Measurements from ENCODE around the gene SLCO2B1.

Gene SLCO2B1

DNA sequence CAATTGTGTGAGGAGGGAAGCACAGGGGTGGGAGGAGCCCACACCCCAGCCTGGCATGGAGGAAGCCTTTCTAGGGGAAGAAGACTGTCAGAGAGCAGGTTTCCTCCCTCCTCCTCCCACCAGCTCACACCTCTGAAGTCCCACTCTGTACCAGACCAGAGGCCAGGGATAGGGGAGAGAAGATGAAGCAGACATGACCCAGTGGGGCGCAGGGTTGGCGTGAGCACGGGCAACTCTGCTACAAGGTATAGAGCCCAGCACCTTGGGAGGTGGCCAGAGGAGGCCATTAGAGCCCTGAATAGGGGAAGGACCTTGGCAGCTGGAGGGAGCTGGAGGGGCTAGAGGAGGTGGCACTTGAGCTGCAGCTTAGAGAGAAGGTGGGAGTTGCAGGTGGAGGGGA is 15.9 kb downstream of the SLCO2B1 start:
- in situ Hi-C loops (cut with MboI; ENCODE audit: low sequenced_read_pairs, unreplicated experiment) = no loop called here

DNA sequence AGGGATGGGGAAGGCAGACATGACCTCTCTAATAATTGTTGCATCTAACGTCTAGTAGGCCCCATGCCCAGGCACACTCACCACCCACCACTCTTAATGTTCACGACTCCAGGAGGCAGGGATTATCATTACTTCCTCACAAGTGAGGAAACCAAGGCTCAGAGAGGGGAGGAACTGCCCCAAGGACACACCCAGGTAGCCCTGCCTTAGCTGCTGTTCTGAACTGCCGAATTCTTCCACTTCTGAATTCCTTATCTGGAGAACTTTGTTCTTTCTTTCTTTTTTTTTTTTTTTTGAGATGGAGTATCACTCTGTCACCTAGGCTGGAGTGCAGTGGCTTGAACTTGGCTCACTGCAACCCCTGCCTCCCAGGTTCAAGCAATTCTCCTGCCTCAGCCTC is 16.7 kb downstream of the SLCO2B1 start:
- TF ChIP-seq, protein P1, sequence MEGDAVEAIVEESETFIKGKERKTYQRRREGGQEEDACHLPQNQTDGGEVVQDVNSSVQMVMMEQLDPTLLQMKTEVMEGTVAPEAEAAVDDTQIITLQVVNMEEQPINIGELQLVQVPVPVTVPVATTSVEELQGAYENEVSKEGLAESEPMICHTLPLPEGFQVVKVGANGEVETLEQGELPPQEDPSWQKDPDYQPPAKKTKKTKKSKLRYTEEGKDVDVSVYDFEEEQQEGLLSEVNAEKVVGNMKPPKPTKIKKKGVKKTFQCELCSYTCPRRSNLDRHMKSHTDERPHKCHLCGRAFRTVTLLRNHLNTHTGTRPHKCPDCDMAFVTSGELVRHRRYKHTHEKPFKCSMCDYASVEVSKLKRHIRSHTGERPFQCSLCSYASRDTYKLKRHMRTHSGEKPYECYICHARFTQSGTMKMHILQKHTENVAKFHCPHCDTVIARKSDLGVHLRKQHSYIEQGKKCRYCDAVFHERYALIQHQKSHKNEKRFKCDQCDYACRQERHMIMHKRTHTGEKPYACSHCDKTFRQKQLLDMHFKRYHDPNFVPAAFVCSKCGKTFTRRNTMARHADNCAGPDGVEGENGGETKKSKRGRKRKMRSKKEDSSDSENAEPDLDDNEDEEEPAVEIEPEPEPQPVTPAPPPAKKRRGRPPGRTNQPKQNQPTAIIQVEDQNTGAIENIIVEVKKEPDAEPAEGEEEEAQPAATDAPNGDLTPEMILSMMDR (IDR thresholded peaks at IDR 0.05; ENCODE audit: borderline replicate concordance, control extremely low read depth, extremely low read depth, insufficient read depth, missing control alignments) = no peak
- in situ Hi-C loops (cut with MboI; ENCODE audit: low sequenced_read_pairs, unreplicated experiment) = no loop called here
- DNase-seq (ENCODE audit: low spot score) = no peak

More for the DNA sequence above, 15.9 kb downstream of the SLCO2B1 start:
- TF ChIP-seq, protein P1 (IDR thresholded peaks at IDR 0.05; ENCODE audit: borderline replicate concordance, control extremely low read depth, extremely low read depth, insufficient read depth, missing control alignments) = no peak
- no peak for DNase-seq (ENCODE audit: low spot score)

GRCh38 chr11:75169101-75169885 is 18.4 kb downstream of the SLCO2B1 start:
- in situ Hi-C loops (cut with MboI; ENCODE audit: low sequenced_read_pairs, unreplicated experiment) = no loop called here
- no peak for DNase-seq (ENCODE audit: low spot score)
- TF ChIP-seq, protein P1 (IDR thresholded peaks at IDR 0.05; ENCODE audit: borderline replicate concordance, control extremely low read depth, extremely low read depth, insufficient read depth, missing control alignments) = no peak

DNA sequence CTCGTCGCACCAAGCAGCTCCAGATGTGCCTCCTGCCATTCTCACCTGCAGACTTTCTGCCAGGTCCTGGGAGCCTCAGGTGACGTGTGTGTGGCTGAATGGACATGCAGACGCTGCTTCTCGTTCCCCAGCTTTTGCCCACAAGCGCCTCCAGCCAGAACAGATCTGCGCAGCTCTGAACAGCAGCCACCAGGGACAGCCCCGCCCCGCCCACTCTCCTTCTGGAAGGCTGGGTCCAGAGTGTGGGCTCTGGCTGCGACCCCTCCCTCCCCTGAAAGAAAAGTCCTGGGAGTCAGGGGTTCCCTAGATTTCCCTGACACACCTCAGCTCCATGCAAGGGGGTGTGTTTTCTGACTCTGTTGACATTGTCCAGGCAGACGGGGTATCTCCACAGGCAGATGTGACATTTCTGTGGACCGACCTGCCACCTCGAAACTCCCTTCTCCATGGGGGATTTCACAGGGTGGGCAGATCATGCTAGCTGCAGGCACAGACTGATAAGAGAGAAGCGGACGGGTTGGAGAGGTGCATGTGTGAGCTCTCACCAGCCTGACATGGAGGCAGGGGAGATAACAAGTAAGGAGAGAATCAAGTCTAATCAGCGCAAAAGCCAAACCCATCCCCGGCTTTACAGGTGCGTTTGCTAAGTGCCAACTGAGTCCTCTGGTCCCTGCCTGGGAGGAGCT is 19.8 kb downstream of the SLCO2B1 start:
- TF ChIP-seq, protein P1 (IDR thresholded peaks at IDR 0.05; ENCODE audit: borderline replicate concordance, control extremely low read depth, extremely low read depth, insufficient read depth, missing control alignments) = no peak
- no peak for DNase-seq (ENCODE audit: low spot score)
- in situ Hi-C loops (cut with MboI; ENCODE audit: low sequenced_read_pairs, unreplicated experiment) = no loop called here

GRCh38 chr11:75173336-75173735 is 22.4 kb downstream of the SLCO2B1 start:
- no peak for DNase-seq (ENCODE audit: low spot score)
- in situ Hi-C loops (cut with MboI; ENCODE audit: low sequenced_read_pairs, unreplicated experiment) = no loop called here
- TF ChIP-seq, protein P1 (IDR thresholded peaks at IDR 0.05; ENCODE audit: borderline replicate concordance, control extremely low read depth, extremely low read depth, insufficient read depth, missing control alignments) = no peak

DNA sequence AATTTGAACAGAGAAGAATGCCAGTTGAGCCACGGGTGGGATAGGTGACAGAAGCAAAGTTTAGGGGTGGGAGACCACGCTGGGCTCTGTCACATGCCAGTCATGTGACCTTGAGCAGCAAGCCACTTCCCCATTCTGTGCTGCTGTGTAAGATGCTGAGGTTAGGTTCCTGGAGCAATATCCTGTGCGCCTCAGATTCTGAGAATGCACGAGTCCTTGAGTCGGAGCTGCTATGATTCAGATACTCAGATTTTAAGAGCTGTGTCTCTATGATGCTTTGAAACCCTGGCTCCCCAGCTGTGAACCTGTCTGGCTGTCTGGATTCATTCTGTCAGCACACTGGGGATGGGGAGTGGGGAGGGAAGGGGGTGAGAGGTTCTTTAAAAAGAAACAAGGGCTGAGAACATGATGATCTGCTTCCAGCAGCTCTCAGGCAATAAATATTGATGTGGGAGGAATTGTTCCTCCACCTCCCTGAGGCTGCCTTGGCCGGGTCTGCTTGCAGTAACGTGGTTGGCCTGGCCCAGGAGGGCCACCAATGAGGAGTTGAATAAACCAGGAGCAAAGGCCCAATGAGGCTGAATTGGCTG is 24.0 kb downstream of the SLCO2B1 start:
- in situ Hi-C loops (cut with MboI; ENCODE audit: low sequenced_read_pairs, unreplicated experiment) = no loop called here
- DNase-seq (ENCODE audit: low spot score) = no peak
- TF ChIP-seq, protein P1 (IDR thresholded peaks at IDR 0.05; ENCODE audit: borderline replicate concordance, control extremely low read depth, extremely low read depth, insufficient read depth, missing control alignments) = no peak
